HepG2 (cell line): Measurements from ENCODE around the gene SEC61B. TPM values are rescaled to one million over a fixed set of nuclear protein-coding genes. Genes with fewer than 3 reads are reported as not detected.
A peak's percentile ranks its signal among the peaks of the same experiment; 100 is the strongest.

ENCODE experiments used
- ATAC-seq: fragments of 200-7000 bp; cut with Tn5 transposase; 3 replicates; pipeline ENCODE4 v1.9.1; 2020; ENCODE audit warnings: mild to moderate bottlenecking, moderate library complexity
- Bru-seq: library from RNA; stranded (reverse); fragments of 400-500 nt; gene quantifications from one replicate; lab custom pipeline; 2021; lab: Mats Ljungman, UMichigan
- BruChase-seq, 2 experiments: library from RNA; stranded (reverse); fragments of 400-500 nt; gene quantifications; one replicate each; lab custom pipeline; 2021; lab: Mats Ljungman, UMichigan
- BruUV-seq: library from RNA; stranded (reverse); fragments of 400-500 nt; replicated peaks from 2 replicates; lab custom pipeline; 2021; lab: Mats Ljungman, UMichigan
- CTCF ChIA-PET: fragments of 300-600 bp; formaldehyde crosslinking; extraction: SDS; loops from one replicate; lab custom pipeline; 2021; ENCODE audit warnings: low total read pairs, inconsistent platforms, low intra/inter-chr PET ratio; lab: Yijun Ruan, JAX
- POLR2A ChIA-PET: fragments of 350-600 bp; sonication (Branson Sonifier 250); formaldehyde crosslinking; loops from one replicate; lab custom pipeline; 2020; ENCODE audit warnings: antibody characterized with exemption, inconsistent platforms; lab: Yijun Ruan, JAX
- DNase-seq: peaks from one replicate; pipeline ENCODE4 v3.0.0-alpha.2; 2015; ENCODE audit warnings: low spot score
- FAIRE-seq: peaks from 3 replicates; lab custom pipeline; 2011; peaks lifted over from hg19 to GRCh38; lab: Jason Lieb, UNC
- H2AFZ ChIP-seq: one replicate; pipeline ENCODE4 v1.6.1; 2011; ENCODE audit warnings: low read length, inconsistent platforms
- H3K27ac ChIP-seq: fragments of 300-600 bp; 3 replicates; pipeline ENCODE4 v1.8.0; 2011; ENCODE audit warnings: mixed run types, mild to moderate bottlenecking, mixed read lengths, low read length, inconsistent platforms; ENCODE audit not compliant: insufficient read depth; ENCODE audit errors: extremely low read length
- H3K27me3 ChIP-seq, 2 experiments: fragments of 200-600 bp in 1 of 2; 2 replicates in 1 of 2; 3 replicates in 1 of 2; pipeline versions ENCODE4 v1.6.0 to v1.8.0; 2011; ENCODE audit warnings: low read length in 2 of 2, mild to moderate bottlenecking in 2 of 2, moderate library complexity in 2 of 2, inconsistent platforms in 1 of 2; ENCODE audit not compliant: insufficient read depth in 2 of 2, control insufficient read depth in 1 of 2
- H3K36me3 ChIP-seq, 2 experiments: fragments of 200-600 bp in 1 of 2; replicated peaks in 1 of 2; 2 replicates in 1 of 2; 3 replicates in 1 of 2; pipeline versions ENCODE4 v1.5.1 to v1.8.0; 2011; ENCODE audit warnings: low read length in 2 of 2, inconsistent platforms in 1 of 2; ENCODE audit not compliant: insufficient read depth in 2 of 2, control insufficient read depth in 1 of 2
- H3K4me1 ChIP-seq: 2 replicates; pipeline ENCODE4 v1.5.1; 2012; ENCODE audit warnings: low read length, inconsistent platforms; ENCODE audit not compliant: insufficient read depth
- H3K4me2 ChIP-seq: 2 replicates; pipeline ENCODE4 v1.6.0; 2011; ENCODE audit warnings: low read depth, low read length, inconsistent platforms
- H3K4me3 ChIP-seq, 3 experiments: fragments of 200-600 bp in 1 of 3; sonication (generic), shearing (Covaris generic) in 1 of 3; replicated peaks in 1 of 3; 2 replicates each; pipeline ENCODE4 v1.5.1; 2011 to 2016; ENCODE audit warnings: low read length in 3 of 3, inconsistent platforms in 2 of 3, low read depth in 2 of 3, mild to moderate bottlenecking in 2 of 3, control low read depth in 1 of 3, mixed read lengths in 1 of 3; ENCODE audit not compliant: insufficient read depth in 1 of 3
- H3K79me2 ChIP-seq: one replicate; pipeline ENCODE4 v1.6.1; 2011; ENCODE audit warnings: low read length, inconsistent platforms; ENCODE audit not compliant: insufficient read depth
- H3K9ac ChIP-seq: 2 replicates; pipeline ENCODE4 v1.6.0; 2011; ENCODE audit warnings: mild to moderate bottlenecking, low read depth, low read length, inconsistent platforms; ENCODE audit not compliant: insufficient read depth
- H3K9me3 ChIP-seq: 2 replicates; pipeline ENCODE4 v1.5.1; 2012; ENCODE audit warnings: mild to moderate bottlenecking, low read length
- H4K20me1 ChIP-seq: 2 replicates; pipeline ENCODE4 v1.6.0; 2011; ENCODE audit warnings: inconsistent platforms, mild to moderate bottlenecking, low read length, moderate library complexity; ENCODE audit not compliant: insufficient read depth
- ATF7-NPFF ChIP-seq: sonication (generic); formaldehyde crosslinking; IDR thresholded peaks from 2 replicates; pipeline ENCODE4 v1.8.1; 2023; ENCODE audit warnings: mild to moderate bottlenecking, low read depth, missing genetic modification reagents, moderate library complexity
- DR1 ChIP-seq: sonication (generic); formaldehyde crosslinking; IDR thresholded peaks from 2 replicates; pipeline ENCODE4 v1.8.0; 2021; ENCODE audit warnings: mild to moderate bottlenecking, missing genetic modification reagents, inconsistent platforms
- ISX ChIP-seq: sonication (generic); formaldehyde crosslinking; conservative IDR thresholded peaks from 2 replicates; pipeline ENCODE4 v1.5.0; 2020; ENCODE audit warnings: missing genetic modification reagents
- NR2F6 ChIP-seq, 2 experiments: IDR thresholded peaks; 2 replicates each; pipeline ENCODE4 v1.6.1; 2016; ENCODE audit warnings: antibody characterized with exemption in 1 of 2, mild to moderate bottlenecking in 1 of 2
- PAWR ChIP-seq: sonication (generic); formaldehyde crosslinking; IDR thresholded peaks from 2 replicates; pipeline ENCODE4 v1.4.0; 2020; ENCODE audit warnings: missing genetic modification reagents, mild to moderate bottlenecking, borderline replicate concordance
- RAD21 ChIP-seq: fragments of 450-650 bp; formaldehyde crosslinking; IDR thresholded peaks from 2 replicates; pipeline ENCODE4 v1.5.0; 2020; ENCODE audit warnings: mild to moderate bottlenecking
- SIN3B ChIP-seq: fragments of 150-350 bp; IDR thresholded peaks from 2 replicates; pipeline ENCODE4 v1.6.1; 2014; ENCODE audit warnings: low read length
- ZFP82 ChIP-seq: sonication (generic); formaldehyde crosslinking; IDR thresholded peaks from 2 replicates; pipeline ENCODE4 v1.5.1; 2020; ENCODE audit warnings: mild to moderate bottlenecking, missing genetic modification reagents, borderline replicate concordance
- ZNF235 ChIP-seq: sonication (generic); formaldehyde crosslinking; IDR thresholded peaks from 2 replicates; pipeline ENCODE4 v1.8.1; 2023; ENCODE audit warnings: mild to moderate bottlenecking, missing genetic modification reagents, borderline replicate concordance
- ZNF710 ChIP-seq: sonication (generic); formaldehyde crosslinking; IDR thresholded peaks from 2 replicates; pipeline ENCODE4 v1.5.0; 2020; ENCODE audit warnings: mild to moderate bottlenecking, missing genetic modification reagents, borderline replicate concordance
- ZSCAN29 ChIP-seq: sonication (generic); formaldehyde crosslinking; conservative IDR thresholded peaks from 2 replicates; pipeline ENCODE4 v1.4.0; 2020; ENCODE audit warnings: mild to moderate bottlenecking, missing genetic modification reagents
- ZUFSP ChIP-seq: sonication (generic); formaldehyde crosslinking; IDR thresholded peaks from 2 replicates; pipeline ENCODE4 v1.9.0; 2021; ENCODE audit warnings: missing genetic modification reagents, mild to moderate bottlenecking, borderline replicate concordance
- WGBS: methylation state at CpG from one replicate; pipeline ENCODE4 v1.1.6; 2017; ENCODE audit warnings: low lambda C conversion rate; 5-methylcytosine and 5-hydroxymethylcytosine counted together
- in situ Hi-C: cut with HindIII; loops from 2 replicates; pipeline ENCODE4 v1.10.0; 2017; ENCODE audit warnings: low pct_unique_long_range_greater_than_20kb; ENCODE audit not compliant: extremely low pct_ligation_motif_present
- intact Hi-C: fragments of 100-400 bp; cut with micrococcal nuclease; formaldehyde crosslinking; loops from one replicate; pipeline ENCODE4 v1.10.0; 2022; ENCODE audit not compliant: unreplicated experiment
- long read RNA-seq, 2 experiments: library from RNA in 1 of 2; library from polyadenylated mRNA in 1 of 2; stranded (forward) in 1 of 2; unstranded in 1 of 2; transcript quantifications; one replicate each; pipeline ENCODE4 v2.0.0, GENCODE V29; 2019 to 2022
- polyA minus RNA-seq, 3 experiments: library from RNA; depleted of rRNA, polyadenylated mRNA; stranded (reverse); fragments of >200 nt; gene quantifications; 2 replicates each; pipeline ENCODE4 v1.2.3, GENCODE V29; 2011; ENCODE audit warnings: low replicate concordance in 1 of 3
- polyA plus RNA-seq, 8 experiments: library from polyadenylated mRNA; depleted of rRNA in 3 of 8; stranded (reverse) in 7 of 8; unstranded in 1 of 8; fragments of >200 nt; fragmentation: Illumina TruSeq in 4 of 8; extraction: Trizol in 4 of 8; gene quantifications; 2 replicates each; pipeline versions ENCODE4 v1.2.1 to v1.2.3, GENCODE V29; 2011 to 2016; ENCODE audit warnings: low read depth in 4 of 8, missing spikeins in 1 of 8, mixed read lengths in 1 of 8; ENCODE audit not compliant: insufficient read depth in 1 of 8
- total RNA-seq, 5 experiments: library from RNA; depleted of rRNA; stranded (reverse); fragments of >200 nt; fragmentation: Illumina TruSeq; extraction: Trizol; gene quantifications; 2 replicates each; pipeline ENCODE4 v1.2.3, GENCODE V29; 2016; ENCODE audit warnings: low read depth in 1 of 5

The SEC61B gene
- total RNA-seq (2016; rRNA removed; fragmentation: Illumina TruSeq; extraction: Trizol), result 368 and 479 TPM in 2 replicates
- 129 and 141 TPM in 2 replicates for total RNA-seq (2016; cell fraction: cytosol; rRNA removed; fragmentation: Illumina TruSeq; extraction: Trizol; ENCODE audit: low read depth)
- total RNA-seq (2016; cell fraction: insoluble cytoplasmic fraction; rRNA removed; fragmentation: Illumina TruSeq; extraction: Trizol), result 367 and 512 TPM in 2 replicates
- 169 and 170 TPM in 2 replicates for total RNA-seq (2016; cell fraction: membrane; rRNA removed; fragmentation: Illumina TruSeq; extraction: Trizol)
- total RNA-seq (2016; cell fraction: nucleus; rRNA removed; fragmentation: Illumina TruSeq; extraction: Trizol), result 168 and 172 TPM in 2 replicates
- polyA plus RNA-seq (2011; rRNA removed), result 181 and 191 TPM in 2 replicates
- 239 and 297 TPM in 2 replicates for polyA plus RNA-seq (2011; cell fraction: cytosol; rRNA removed)
- polyA plus RNA-seq (2011; cell fraction: nucleus; rRNA removed), result 67.2 TPM in 2 replicates
- 182 and 211 TPM in 2 replicates for polyA plus RNA-seq (2012)
- polyA plus RNA-seq (2016; cell fraction: cytosol; fragmentation: Illumina TruSeq; extraction: Trizol; ENCODE audit: low read depth), result 147 and 170 TPM in 2 replicates
- polyA plus RNA-seq (2016; cell fraction: insoluble cytoplasmic fraction; fragmentation: Illumina TruSeq; extraction: Trizol; ENCODE audit: low read depth), result 551 and 632 TPM in 2 replicates
- 177 and 191 TPM in 2 replicates for polyA plus RNA-seq (2016; cell fraction: membrane; fragmentation: Illumina TruSeq; extraction: Trizol; ENCODE audit: low read depth)
- polyA plus RNA-seq (2016; cell fraction: nucleus; fragmentation: Illumina TruSeq; extraction: Trizol; ENCODE audit: insufficient read depth, low read depth), result 294 and 304 TPM in 2 replicates
- polyA minus RNA-seq (2011; rRNA and poly(A)+ RNA removed; ENCODE audit: low replicate concordance), result 44.6 and 51.8 TPM in 2 replicates
- polyA minus RNA-seq (2011; cell fraction: cytosol; rRNA and poly(A)+ RNA removed), result 25.1 and 28.1 TPM in 2 replicates
- 58.8 and 62.8 TPM in 2 replicates for polyA minus RNA-seq (2011; cell fraction: nucleus; rRNA and poly(A)+ RNA removed)
- Bru-seq, nascent RNA, result percentile 98 among the genes with signal in this experiment
- BruChase-seq, experiment 1, labeled RNA remaining after a 6-hour chase, result percentile 94 among the genes with signal in this experiment
- BruChase-seq, experiment 2, labeled RNA remaining after a 2-hour chase, result percentile 93 among the genes with signal in this experiment
- long read RNA-seq, experiment 1, transcript SEC61B-201 (4 exons, 545 nt), result major isoform, 333 of 358 reads
- long read RNA-seq, experiment 1, partial matches to known transcripts, result 14 of 358 reads
- long read RNA-seq, experiment 1, other reads (novel, unspliced or antisense), result 11 of 358 reads
- long read RNA-seq, experiment 2, transcript SEC61B-201 (4 exons, 545 nt), result major isoform, 262 of 310 reads
- long read RNA-seq, experiment 2, partial matches to known transcripts, result 43 of 310 reads
- long read RNA-seq, experiment 2, other reads (novel, unspliced or antisense), result 4 of 310 reads

- Histone ChIP-seq H3K36me3 (peaks cover 7 to 29% of the 10 kb centered on the region in 2 experiments), H4K20me1 (peaks cover 22% of the 10 kb centered on the region), H3K4me1 (peaks cover 56% of the 10 kb centered on the region), H3K9ac (peak within 1 kb of the TSS; percentile 98), H3K4me2 (peak within 1 kb of the TSS; percentile 78), H3K79me2 (peaks cover 83% of the 10 kb centered on the region), H3K4me3 (peak within 1 kb of the TSS; percentile 89 to 97 (median 94)), H3K27ac (peak within 1 kb of the TSS; percentile 99), H3K9me3 (no peaks in the 10 kb centered on the region), H2AFZ (peak within 1 kb of the TSS; percentile 82), H3K27me3 (no peaks in the 10 kb centered on the region; a peak in 1 of 5 replicates)
- POLR2A ChIA-PET, result interaction anchor here (0.8 to 2.6 kb wide), 19 partner anchors 9 to 876 kb away, joined by 3 to 27 read pairs (median 5); partner anchors contain the start of genes NR4A3, STX17 and TGFBR1
- ATAC-seq, result peak; percentile 96
- FAIRE-seq, result peak; percentile 86
- CTCF ChIA-PET, result no interaction called here
- intact Hi-C loops, result loop anchor here (1.0 kb wide), 1 partner anchor 50 kb away; no protein-coding TSS in a partner anchor
- no TSS peak for BruUV-seq
- 1% methylated on average over 27 of the region's 70 CpGs for WGBS
- in situ Hi-C loops, result no loop called here
- peak; percentile 90 for DNase-seq
- TF ChIP-seq ATF7-NPFF (CRISPR knock-in tag) (0 out of 2 replicates have a peak, but pooled peaks have one; percentile 51), ZFP82 (peak; percentile 47; the same call in 1 of the 2 replicates), DR1 (CRISPR knock-in tag) (peak; percentile 73; the same call in 1 of the 2 replicates), ZUFSP (CRISPR knock-in tag) (no peak), ZNF235 (CRISPR knock-in tag) (0 out of 2 replicates have a peak, but pooled peaks have one; percentile 16), ISX (CRISPR knock-in tag) (no peak), ZNF710 (CRISPR knock-in tag) (peak; percentile 87), NR2F6 (IDR thresholded peaks at IDR 0.05) (peak; percentile 83), NR2F6 (CRISPR knock-in tag; IDR thresholded peaks at IDR 0.05) (peak; percentile 26; the same call in 1 of the 2 replicates), SIN3B (peak; percentile 29; the same call in 1 of the 2 replicates), ZSCAN29 (CRISPR knock-in tag) (no peak), RAD21 (CRISPR knock-in tag) (no peak; the same call in 1 of the 2 replicates), PAWR (CRISPR knock-in tag) (no peak)
Measured at GRCh38 chr9:99221621-99222415, at the start of gene SEC61B, which contains the start of gene ALG2. SEC61B (plus strand) TSS chr9:99222282; CDS start chr9:99222364, 82 bp downstream. ALG2 (minus strand) TSS chr9:99221942; CDS start chr9:99221894, 48 bp downstream.
